GM12878 (cell line): ENCODE results near the gene RSPRY1. TPM values are rescaled to one million over a fixed set of nuclear protein-coding genes. Genes with fewer than 3 reads are reported as not detected.

Experiments
- ATAC-seq: fragments of 200-7000 bp; cut with Tn5 transposase; 3 replicates; pipeline ENCODE4 v1.9.1; 2020; ENCODE audit warnings: mild to moderate bottlenecking, moderate library complexity
- BruUV-seq: library from RNA; stranded (reverse); fragments of 400-500 nt; replicated peaks from 2 replicates; lab custom pipeline; 2021; lab: Mats Ljungman, UMichigan
- CTCF ChIA-PET: fragments of 300-600 bp; sonication (Branson Sonifier 250); formaldehyde crosslinking; extraction: SDS; loops from one replicate; lab custom pipeline; 2021; ENCODE audit warnings: inconsistent platforms; lab: Yijun Ruan, JAX
- POLR2A ChIA-PET: fragments of 350-600 bp; formaldehyde crosslinking; extraction: SDS; loops from one replicate; lab custom pipeline; 2021; ENCODE audit warnings: inconsistent platforms; lab: Charles Lee
- RAD21 ChIA-PET: fragments of 300-600 bp; sonication (Branson Sonifier 250); formaldehyde crosslinking; loops from one replicate; lab custom pipeline; 2023; ENCODE audit warnings: antibody characterized with exemption; ENCODE audit not compliant: unreplicated experiment; lab: Charles Lee
- SMC1A ChIA-PET: fragments of 300-600 bp; sonication (Branson Sonifier 250); formaldehyde crosslinking; loops from one replicate; lab custom pipeline; 2023; ENCODE audit not compliant: unreplicated experiment, uncharacterized antibody; lab: Charles Lee
- DNase-seq: peaks from one replicate; pipeline ENCODE4 v3.0.0-alpha.2; 2011; ENCODE audit warnings: low read depth, low spot score
- FAIRE-seq: peaks from 3 replicates; lab custom pipeline; 2011; peaks lifted over from hg19 to GRCh38; lab: Jason Lieb, UNC
- H2AFZ ChIP-seq: 2 replicates; pipeline ENCODE4 v1.6.0; 2011; ENCODE audit warnings: low read depth, low read length, control low read depth; ENCODE audit not compliant: control insufficient read depth
- H3K27ac ChIP-seq: 2 replicates; pipeline ENCODE4 v1.5.1; 2011; ENCODE audit warnings: control low read depth; ENCODE audit not compliant: control insufficient read depth, insufficient read depth
- H3K27me3 ChIP-seq, 2 experiments: replicated peaks in 1 of 2; 2 replicates each; pipeline versions ENCODE4 v1.6.0 to v1.6.1; 2011; ENCODE audit warnings: low read length in 1 of 2; ENCODE audit not compliant: control insufficient read depth in 2 of 2, insufficient read depth in 2 of 2
- H3K36me3 ChIP-seq, 2 experiments: 2 replicates each; pipeline ENCODE4 v1.5.1; 2011; ENCODE audit warnings: low read length in 1 of 2; ENCODE audit not compliant: control insufficient read depth in 2 of 2, insufficient read depth in 2 of 2
- H3K4me1 ChIP-seq: 2 replicates; pipeline ENCODE4 v1.6.1; 2011; ENCODE audit warnings: mild to moderate bottlenecking, low read length, moderate library complexity, mixed read lengths; ENCODE audit not compliant: control insufficient read depth, insufficient read depth
- H3K4me2 ChIP-seq: 2 replicates; pipeline ENCODE4 v1.6.0; 2011; ENCODE audit warnings: control low read depth; ENCODE audit not compliant: control insufficient read depth, insufficient read depth
- H3K4me3 ChIP-seq: fragments of 200-600 bp; sonication (generic); 2 replicates; pipeline ENCODE4 v1.5.1; 2016
- H3K79me2 ChIP-seq: 2 replicates; pipeline ENCODE4 v1.6.0; 2011; ENCODE audit warnings: low read length; ENCODE audit not compliant: control insufficient read depth, insufficient read depth
- H3K9ac ChIP-seq: 2 replicates; pipeline ENCODE4 v1.8.0; 2011; ENCODE audit warnings: low read length, control low read depth, mixed read lengths; ENCODE audit not compliant: control insufficient read depth, insufficient read depth
- H3K9me3 ChIP-seq: replicated peaks from 3 replicates; pipeline ENCODE4 v1.5.1; 2011; ENCODE audit warnings: mild to moderate bottlenecking, low read length; ENCODE audit not compliant: control insufficient read depth, insufficient read depth
- H4K20me1 ChIP-seq: 2 replicates; pipeline ENCODE4 v1.6.0; 2011; ENCODE audit not compliant: control insufficient read depth, insufficient read depth
- FOS ChIP-seq: IDR thresholded peaks from 3 replicates; pipeline ENCODE4 v1.6.1; 2011; ENCODE audit warnings: borderline replicate concordance; ENCODE audit not compliant: insufficient read length; ENCODE audit errors: extremely low read depth
- FOXK2 ChIP-seq: fragments of 450-650 bp; IDR thresholded peaks from 2 replicates; pipeline ENCODE4 v1.6.1; 2017; ENCODE audit warnings: mild to moderate bottlenecking, moderate library complexity
- PAX5 ChIP-seq: IDR thresholded peaks from 2 replicates; pipeline ENCODE4 v1.6.1; 2011; ENCODE audit warnings: low read depth, low read length, borderline replicate concordance
- RBBP5 ChIP-seq: fragments of 200-600 bp; sonication (generic); conservative IDR thresholded peaks from 2 replicates; pipeline ENCODE4 v1.6.1; 2016
- SMAD1 ChIP-seq: fragments of 450-650 bp; IDR thresholded peaks from 2 replicates; pipeline ENCODE4 v1.6.1; 2018; ENCODE audit warnings: mild to moderate bottlenecking, low read depth; ENCODE audit not compliant: partially characterized antibody
- SP1 ChIP-seq: IDR thresholded peaks from one replicate; pipeline ENCODE4 v1.6.1; 2011; ENCODE audit warnings: low read depth, low read length
- WGBS: methylation state at CpG from one replicate; pipeline ENCODE4 v1.1.6; 2016; ENCODE audit warnings: low lambda C conversion rate; ENCODE audit not compliant: insufficient replicate concordance, insufficient coverage; ENCODE audit errors: missing lambda C conversion rate; 5-methylcytosine and 5-hydroxymethylcytosine counted together
- in situ Hi-C: fragments of 300-500 bp; cut with MboI; formaldehyde crosslinking; loops from 9 replicates; pipeline ENCODE4 v1.14.3; 2018; ENCODE audit warnings: mixed read lengths
- intact Hi-C: fragments of 100-400 bp; cut with micrococcal nuclease; formaldehyde crosslinking; loops from one replicate; pipeline ENCODE4 v1.14.2; 2022; ENCODE audit not compliant: unreplicated experiment
- polyA plus RNA-seq, 11 experiments: library from polyadenylated mRNA; depleted of rRNA in 4 of 11; unstranded in 6 of 11; stranded (reverse) in 5 of 11; fragments of >200 nt; fragmentation: Nextera tagmentation in 4 of 11; fragmentation: Illumina TruSeq in 1 of 11; extraction: Ambion mirVana in 4 of 11; extraction: Trizol in 1 of 11; gene quantifications; 1 replicate in 1 of 11; 2 replicates in 10 of 11; pipeline versions ENCODE4 v1.2.1 to v1.2.3, GENCODE V29; 2011 to 2016; ENCODE audit warnings: inconsistent platforms in 2 of 11, missing spikeins in 2 of 11, low read depth in 1 of 11
- total RNA-seq, 4 experiments: library from RNA; depleted of rRNA in 3 of 4; stranded (reverse); fragments of >200 nt in 3 of 4; fragmentation: Illumina TruSeq in 1 of 4; extraction: Trizol in 1 of 4; gene quantifications; 2 replicates each; pipeline versions ENCODE4 v1.2.1 to v1.2.3, GENCODE V29; 2013 to 2021
- TF ChIP-seq, protein P1 (sequence below): fragments of 450-650 bp; IDR thresholded peaks from 2 replicates; pipeline ENCODE4 v1.6.1; 2017; ENCODE audit warnings: mild to moderate bottlenecking, low read depth, inconsistent platforms; ENCODE audit not compliant: poor library complexity, severe bottlenecking
- TF ChIP-seq, protein P2 (sequence below): fragments of 450-650 bp; IDR thresholded peaks from 2 replicates; pipeline ENCODE4 v1.6.1; 2017; ENCODE audit warnings: antibody characterized with exemption, mild to moderate bottlenecking, moderate library complexity

The RSPRY1 gene
- total and polyA plus RNA-seq, 10 of the 15 experiments (the other 5 are each of a cell fraction or from before 2014, with no cell fraction given), result 18.5 to 57.0 (median 41.2) TPM

GRCh38 chr16:57209780-57210179 lies 23.7 kb downstream of the RSPRY1 start:
- no peak for FAIRE-seq
- ChIA-PET RAD21 (no interaction called here), CTCF (no interaction called here), POLR2A (interaction anchor here (0.6 kb wide), 1 partner anchor 41 kb away, joined by 4 read pairs; no protein-coding TSS in a partner anchor)
- peaks cover 2% of the 10 kb centered on the region; the same call in 1 of the 3 replicates for H3K9me3 ChIP-seq
- no peak overlapping the region for H3K4me2 ChIP-seq
- H3K4me1 ChIP-seq, result no peaks in the 10 kb centered on the region
- 100% methylated on average over 3 of the region's 5 CpGs for WGBS
- H3K27me3 ChIP-seq, result no peaks in the 10 kb centered on the region
- no peak for DNase-seq
- no peak overlapping the region for H3K9ac ChIP-seq
- BruUV-seq, result no TSS peak
- H3K4me3 ChIP-seq, result no peak overlapping the region
- no peak for ATAC-seq
- H3K27ac ChIP-seq, result no peak overlapping the region
- in situ Hi-C loops, result loop anchor here (25.0 kb wide), 1 partner anchor 1353 kb away; no protein-coding TSS in a partner anchor
- H3K36me3 ChIP-seq, result peaks cover 9 to 39% of the 10 kb centered on the region in 2 experiments
- TF ChIP-seq FOXK2, result no peak
- TF ChIP-seq PAX5, result no peak
- TF ChIP-seq RBBP5, result no peak
- no peak for TF ChIP-seq SP1
- TF ChIP-seq SMAD1, result no peak
- TF ChIP-seq, protein P1, sequence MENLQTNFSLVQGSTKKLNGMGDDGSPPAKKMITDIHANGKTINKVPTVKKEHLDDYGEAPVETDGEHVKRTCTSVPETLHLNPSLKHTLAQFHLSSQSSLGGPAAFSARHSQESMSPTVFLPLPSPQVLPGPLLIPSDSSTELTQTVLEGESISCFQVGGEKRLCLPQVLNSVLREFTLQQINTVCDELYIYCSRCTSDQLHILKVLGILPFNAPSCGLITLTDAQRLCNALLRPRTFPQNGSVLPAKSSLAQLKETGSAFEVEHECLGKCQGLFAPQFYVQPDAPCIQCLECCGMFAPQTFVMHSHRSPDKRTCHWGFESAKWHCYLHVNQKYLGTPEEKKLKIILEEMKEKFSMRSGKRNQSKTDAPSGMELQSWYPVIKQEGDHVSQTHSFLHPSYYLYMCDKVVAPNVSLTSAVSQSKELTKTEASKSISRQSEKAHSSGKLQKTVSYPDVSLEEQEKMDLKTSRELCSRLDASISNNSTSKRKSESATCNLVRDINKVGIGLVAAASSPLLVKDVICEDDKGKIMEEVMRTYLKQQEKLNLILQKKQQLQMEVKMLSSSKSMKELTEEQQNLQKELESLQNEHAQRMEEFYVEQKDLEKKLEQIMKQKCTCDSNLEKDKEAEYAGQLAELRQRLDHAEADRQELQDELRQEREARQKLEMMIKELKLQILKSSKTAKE, result no peak
- TF ChIP-seq, protein P2, sequence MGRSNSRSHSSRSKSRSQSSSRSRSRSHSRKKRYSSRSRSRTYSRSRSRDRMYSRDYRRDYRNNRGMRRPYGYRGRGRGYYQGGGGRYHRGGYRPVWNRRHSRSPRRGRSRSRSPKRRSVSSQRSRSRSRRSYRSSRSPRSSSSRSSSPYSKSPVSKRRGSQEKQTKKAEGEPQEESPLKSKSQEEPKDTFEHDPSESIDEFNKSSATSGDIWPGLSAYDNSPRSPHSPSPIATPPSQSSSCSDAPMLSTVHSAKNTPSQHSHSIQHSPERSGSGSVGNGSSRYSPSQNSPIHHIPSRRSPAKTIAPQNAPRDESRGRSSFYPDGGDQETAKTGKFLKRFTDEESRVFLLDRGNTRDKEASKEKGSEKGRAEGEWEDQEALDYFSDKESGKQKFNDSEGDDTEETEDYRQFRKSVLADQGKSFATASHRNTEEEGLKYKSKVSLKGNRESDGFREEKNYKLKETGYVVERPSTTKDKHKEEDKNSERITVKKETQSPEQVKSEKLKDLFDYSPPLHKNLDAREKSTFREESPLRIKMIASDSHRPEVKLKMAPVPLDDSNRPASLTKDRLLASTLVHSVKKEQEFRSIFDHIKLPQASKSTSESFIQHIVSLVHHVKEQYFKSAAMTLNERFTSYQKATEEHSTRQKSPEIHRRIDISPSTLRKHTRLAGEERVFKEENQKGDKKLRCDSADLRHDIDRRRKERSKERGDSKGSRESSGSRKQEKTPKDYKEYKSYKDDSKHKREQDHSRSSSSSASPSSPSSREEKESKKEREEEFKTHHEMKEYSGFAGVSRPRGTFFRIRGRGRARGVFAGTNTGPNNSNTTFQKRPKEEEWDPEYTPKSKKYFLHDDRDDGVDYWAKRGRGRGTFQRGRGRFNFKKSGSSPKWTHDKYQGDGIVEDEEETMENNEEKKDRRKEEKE, result no peak
- TF ChIP-seq FOS, result no peak
- TF ChIP-seq, all 136 proteins: peak for 0
- Histone ChIP-seq H4K20me1 (no peaks in the 10 kb centered on the region), H2AFZ (no peak overlapping the region), H3K79me2 (no peaks in the 10 kb centered on the region)
- SMC1A ChIA-PET, result no interaction called here
- intact Hi-C loops, result no loop called here
